H1 (cell line): Measurements from ENCODE around the gene NAP1L1. TPM values are rescaled to one million over a fixed set of nuclear protein-coding genes. Genes with fewer than 3 reads are reported as not detected.

Experiments
- CTCF ChIA-PET: fragments of 300-600 bp; sonication (Branson Sonifier 250); formaldehyde crosslinking; loops from one replicate; lab custom pipeline; 2021; ENCODE audit not compliant: partially characterized antibody; lab: Charles Lee
- POLR2A ChIA-PET: fragments of 300-600 bp; sonication (Branson Sonifier 250); formaldehyde crosslinking; loops from one replicate; lab custom pipeline; 2021; ENCODE audit warnings: inconsistent platforms; ENCODE audit not compliant: partially characterized antibody; lab: Charles Lee
- DNase-seq, 2 experiments: peaks; one replicate each; pipeline versions ENCODE4 v3.0.0 to v3.0.0-alpha.2; 2010 to 2022; ENCODE audit warnings: low spot score in 2 of 2, low read depth in 1 of 2, mixed read lengths in 1 of 2
- FAIRE-seq: peaks from 2 replicates; lab custom pipeline; 2011; peaks lifted over from hg19 to GRCh38; lab: Jason Lieb, UNC
- H2AFZ ChIP-seq: 2 replicates; pipeline ENCODE4 v1.8.1; 2012; ENCODE audit warnings: low read length, inconsistent platforms
- H2AK5ac ChIP-seq: 2 replicates; pipeline ENCODE4 v1.6.1; 2013; ENCODE audit warnings: low read depth, low read length
- H2BK120ac ChIP-seq: replicated peaks from 2 replicates; pipeline ENCODE3; 2013; ENCODE audit warnings: low read depth, low read length, inconsistent platforms
- H2BK12ac ChIP-seq: 2 replicates; pipeline ENCODE4 v1.6.1; 2013; ENCODE audit warnings: low read depth, low read length
- H2BK15ac ChIP-seq: 2 replicates; pipeline ENCODE4 v1.6.1; 2013; ENCODE audit warnings: low read length
- H2BK20ac ChIP-seq: 2 replicates; pipeline ENCODE4 v1.6.1; 2013; ENCODE audit warnings: low read length
- H2BK5ac ChIP-seq: 2 replicates; pipeline ENCODE4 v1.6.1; 2013; ENCODE audit warnings: low read depth, low read length
- H3K14ac ChIP-seq: 2 replicates; pipeline ENCODE4 v1.6.1; 2013; ENCODE audit warnings: inconsistent platforms; ENCODE audit not compliant: insufficient read length
- H3K18ac ChIP-seq: 2 replicates; pipeline ENCODE4 v1.6.1; 2013; ENCODE audit warnings: low read length; ENCODE audit errors: extremely low read depth
- H3K23ac ChIP-seq: 2 replicates; pipeline ENCODE4 v1.6.1; 2013; ENCODE audit warnings: inconsistent platforms; ENCODE audit not compliant: insufficient read length
- H3K23me2 ChIP-seq: 2 replicates; pipeline ENCODE4 v1.6.1; 2013; ENCODE audit warnings: low read depth, low read length
- H3K27ac ChIP-seq: 2 replicates; pipeline ENCODE4 v1.6.1; 2011; ENCODE audit warnings: low read depth, low read length, inconsistent platforms
- H3K27me3 ChIP-seq, 4 experiments: replicated peaks in 1 of 4; 1 replicate in 1 of 4; 2 replicates in 3 of 4; pipeline versions ENCODE4 v1.6.1 to v1.8.1; 2011 to 2013; ENCODE audit warnings: low read length in 3 of 4, mild to moderate bottlenecking in 3 of 4, inconsistent platforms in 2 of 4, mixed read lengths in 2 of 4, moderate library complexity in 1 of 4; ENCODE audit not compliant: control insufficient read depth in 3 of 4, insufficient read depth in 3 of 4; ENCODE audit errors: extremely low read depth in 1 of 4
- H3K36me3 ChIP-seq, 4 experiments: 2 replicates each; pipeline versions ENCODE4 v1.6.1 to v1.8.1; 2011 to 2013; ENCODE audit warnings: mild to moderate bottlenecking in 4 of 4, low read length in 3 of 4, moderate library complexity in 2 of 4, control low read depth in 1 of 4, inconsistent platforms in 1 of 4; ENCODE audit not compliant: insufficient read depth in 4 of 4, control insufficient read depth in 2 of 4
- H3K4ac ChIP-seq: replicated peaks from 2 replicates; pipeline ENCODE3; 2013; ENCODE audit warnings: low read length, low read depth, mixed read lengths, inconsistent platforms; ENCODE audit not compliant: insufficient read length
- H3K4me1 ChIP-seq, 4 experiments: replicated peaks in 1 of 4; 1 replicate in 1 of 4; 2 replicates in 3 of 4; pipeline versions ENCODE4 v1.6.1 to v1.8.1; 2011 to 2013; ENCODE audit warnings: low read length in 3 of 4, inconsistent platforms in 2 of 4, mixed read lengths in 1 of 4; ENCODE audit not compliant: insufficient read depth in 4 of 4, control insufficient read depth in 3 of 4
- H3K4me2 ChIP-seq, 2 experiments: 2 replicates each; pipeline versions ENCODE4 v1.6.1 to v1.8.1; 2011 to 2013; ENCODE audit warnings: low read depth in 2 of 2, low read length in 2 of 2, control low read depth in 1 of 2, inconsistent platforms in 1 of 2, mild to moderate bottlenecking in 1 of 2; ENCODE audit not compliant: insufficient read depth in 1 of 2
- H3K4me3 ChIP-seq, 4 experiments: fragments of 200-600, 300-600 bp in 1 of 4; sonication (generic), shearing (Covaris generic), sonication (Bioruptor Twin) in 1 of 4; 2 replicates each; pipeline versions ENCODE4 v1.5.1 to v1.8.1; 2011 to 2016; ENCODE audit warnings: low read length in 4 of 4, low read depth in 3 of 4, control low read depth in 2 of 4, inconsistent platforms in 2 of 4, mild to moderate bottlenecking in 2 of 4, mixed read lengths in 1 of 4, moderate library complexity in 1 of 4; ENCODE audit not compliant: insufficient read depth in 2 of 4; ENCODE audit errors: extremely low read depth in 1 of 4
- H3K56ac ChIP-seq: replicated peaks from 2 replicates; pipeline ENCODE3; 2013; ENCODE audit warnings: low read depth, mild to moderate bottlenecking, mixed read lengths, low read length, inconsistent platforms; ENCODE audit not compliant: insufficient read length
- H3K79me1 ChIP-seq: 2 replicates; pipeline ENCODE4 v1.6.1; 2013; ENCODE audit warnings: low read depth, low read length, control low read depth
- H3K79me2 ChIP-seq, 2 experiments: 2 replicates each; pipeline versions ENCODE4 v1.6.1 to v1.8.1; 2012 to 2013; ENCODE audit warnings: low read length in 2 of 2, mild to moderate bottlenecking in 2 of 2, inconsistent platforms in 1 of 2; ENCODE audit not compliant: insufficient read depth in 2 of 2, control insufficient read depth in 1 of 2
- H3K9ac ChIP-seq, 4 experiments: replicated peaks in 1 of 4; 1 replicate in 1 of 4; 2 replicates in 3 of 4; pipeline versions ENCODE4 v1.6.1 to v1.8.1; 2011 to 2013; ENCODE audit warnings: low read depth in 3 of 4, low read length in 3 of 4, control low read depth in 2 of 4, mild to moderate bottlenecking in 2 of 4, moderate library complexity in 2 of 4, inconsistent platforms in 1 of 4; ENCODE audit errors: extremely low read depth in 1 of 4
- H3K9me3 ChIP-seq, 2 experiments: 2 replicates each; pipeline versions ENCODE4 v1.6.1 to v1.8.1; 2012 to 2013; ENCODE audit warnings: mild to moderate bottlenecking in 2 of 2, moderate library complexity in 2 of 2, control low read depth in 1 of 2, inconsistent platforms in 1 of 2, low read depth in 1 of 2, low read length in 1 of 2, mixed read lengths in 1 of 2; ENCODE audit not compliant: insufficient read depth in 2 of 2
- H4K20me1 ChIP-seq, 2 experiments: replicated peaks in 1 of 2; 2 replicates each; pipeline versions ENCODE3 to v1.8.1; 2011 to 2013; ENCODE audit warnings: inconsistent platforms in 2 of 2, low read length in 2 of 2, mild to moderate bottlenecking in 1 of 2; ENCODE audit not compliant: insufficient read depth in 2 of 2, control insufficient read depth in 1 of 2
- H4K5ac ChIP-seq: 2 replicates; pipeline ENCODE4 v1.6.1; 2013; ENCODE audit warnings: low read length, low read depth, mixed read lengths, inconsistent platforms; ENCODE audit not compliant: insufficient read length
- H4K8ac ChIP-seq: 2 replicates; pipeline ENCODE4 v1.8.0; 2013; ENCODE audit warnings: mild to moderate bottlenecking, moderate library complexity, low read length, inconsistent platforms; ENCODE audit not compliant: insufficient read depth; ENCODE audit errors: extremely low read depth
- H4K91ac ChIP-seq: replicated peaks from 2 replicates; pipeline ENCODE3; 2013; ENCODE audit warnings: low read length, mixed read lengths, inconsistent platforms; ENCODE audit not compliant: insufficient read length
- CREB1 ChIP-seq: IDR thresholded peaks from 2 replicates; pipeline ENCODE4 v1.6.1; 2012; ENCODE audit warnings: inconsistent platforms
- EZH2 ChIP-seq: fragments of 200-600 bp; sonication (generic); IDR thresholded peaks from 2 replicates; pipeline ENCODE4 v1.7.1; 2012; ENCODE audit warnings: low read depth, mild to moderate bottlenecking, moderate library complexity, low read length, inconsistent platforms; ENCODE audit not compliant: severe bottlenecking
- GTF2F1 ChIP-seq: IDR thresholded peaks from 2 replicates; pipeline ENCODE4 v1.6.1; 2012; ENCODE audit warnings: low read depth, low read length, improper control_type of control experiment, borderline replicate concordance
- POLR2A ChIP-seq, 2 experiments: IDR thresholded peaks; 1 replicate in 1 of 2; 2 replicates in 1 of 2; pipeline ENCODE4 v1.6.1; 2011; ENCODE audit warnings: low read depth in 2 of 2, low read length in 2 of 2, mild to moderate bottlenecking in 2 of 2; ENCODE audit errors: control extremely low read depth in 1 of 2
- RAD21 ChIP-seq, 2 experiments: IDR thresholded peaks in 1 of 2; conservative IDR thresholded peaks in 1 of 2; 2 replicates each; pipeline ENCODE4 v1.6.1; 2011; ENCODE audit warnings: low read depth in 2 of 2, low read length in 2 of 2, improper control_type of control experiment in 1 of 2, inconsistent platforms in 1 of 2, mild to moderate bottlenecking in 1 of 2, moderate library complexity in 1 of 2
- SAP30 ChIP-seq: fragments of 300-600 bp; sonication (generic); IDR thresholded peaks from 2 replicates; pipeline ENCODE4 v1.7.1; 2012; ENCODE audit warnings: low read length, moderate library complexity, mild to moderate bottlenecking, inconsistent platforms; ENCODE audit not compliant: insufficient read depth, insufficient replicate concordance
- SP2 ChIP-seq: IDR thresholded peaks from 2 replicates; pipeline ENCODE4 v1.6.1; 2012; ENCODE audit warnings: mild to moderate bottlenecking, low read length, inconsistent platforms
- WGBS, 2 experiments: shearing (Covaris generic) in 1 of 2; methylation state at CpG; one replicate each; pipeline versions ENCODE4 v1.1.6 to v1.1.7; 2013 to 2015; ENCODE audit warnings: low lambda C conversion rate in 2 of 2, mixed read lengths in 2 of 2, inconsistent platforms in 1 of 2, low coverage in 1 of 2, missing lambda C conversion rate in 1 of 2; ENCODE audit not compliant: insufficient replicate concordance in 2 of 2, insufficient coverage in 1 of 2, insufficient read length in 1 of 2; ENCODE audit errors: extremely low coverage in 1 of 2, missing lambda C conversion rate in 1 of 2; 5-methylcytosine and 5-hydroxymethylcytosine counted together
- polyA plus RNA-seq, 7 experiments: library from polyadenylated mRNA; depleted of rRNA in 3 of 7; stranded (reverse) in 5 of 7; unstranded in 2 of 7; fragments of >200 nt in 5 of 7; fragments of 200-250 nt in 2 of 7; gene quantifications; 1 replicate in 5 of 7; 2 replicates in 1 of 7; 4 replicates in 1 of 7; pipeline versions ENCODE4 v1.2.1 to v1.2.3, GENCODE V29; 2011 to 2013; ENCODE audit warnings: missing spikeins in 2 of 7, mixed read lengths in 2 of 7
- total RNA-seq: library from RNA; stranded (reverse); fragmentation: NEBNext Ultra II Directional; extraction: Animal tissue kit (Norgen Biotek cat#: 25700); gene quantifications from 2 replicates; pipeline ENCODE4 v1.2.1, GENCODE V29; 2021
- TF ChIP-seq, protein P1 (sequence below): IDR thresholded peaks from 2 replicates; pipeline ENCODE4 v1.6.1; 2012; ENCODE audit warnings: inconsistent platforms
- TF ChIP-seq, protein P2 (sequence below): IDR thresholded peaks from 2 replicates; pipeline ENCODE4 v1.6.1; 2012; ENCODE audit warnings: low read length, inconsistent platforms

The NAP1L1 gene
- total and polyA plus RNA-seq, 2 of the 8 experiments (the other 6 are each of a cell fraction or from before 2014, with no cell fraction given) = 202 to 1,159 TPM

DNA sequence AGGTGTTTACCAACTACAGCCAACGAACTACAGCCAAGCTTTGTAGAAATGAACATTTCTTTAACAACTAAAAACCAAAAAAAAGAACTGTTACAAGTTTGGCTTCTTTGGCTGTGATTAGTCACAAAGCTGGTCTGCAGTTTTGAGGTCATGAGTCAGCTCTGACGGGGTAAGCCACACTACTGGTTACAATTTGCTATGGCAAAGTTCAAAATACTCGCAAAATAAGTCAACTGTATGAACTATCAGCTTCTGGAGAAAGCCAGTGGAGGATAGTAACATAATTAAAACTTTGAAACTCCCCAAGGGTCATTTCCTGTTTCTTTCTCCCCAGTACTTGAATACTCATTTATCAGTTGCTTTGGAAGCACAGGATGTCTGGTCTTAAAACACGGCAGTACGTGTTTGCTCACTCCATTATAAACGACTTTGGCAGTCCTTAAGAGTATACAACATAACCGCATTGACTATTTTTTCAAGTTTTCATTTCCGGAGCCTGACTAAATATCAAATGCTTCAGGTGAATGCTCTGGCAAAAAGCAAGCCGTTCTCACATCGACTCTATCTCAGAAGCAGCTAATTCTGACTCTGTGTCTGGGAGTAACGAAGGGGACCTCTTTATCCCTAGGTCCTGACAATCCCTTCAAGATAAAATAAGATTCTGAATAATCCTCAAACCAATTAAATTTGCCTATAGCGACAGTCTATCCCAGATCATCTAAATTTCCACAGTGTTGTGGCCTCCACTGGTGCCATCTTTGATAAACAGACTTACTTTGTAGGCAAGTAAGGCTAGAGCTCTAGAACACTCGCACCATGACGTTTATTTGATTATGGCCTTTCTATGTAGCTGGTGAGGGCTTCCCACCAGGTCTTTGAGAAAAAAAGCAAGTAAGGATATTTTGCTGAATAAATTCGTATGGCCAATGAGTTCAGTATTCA, 63.5 kb downstream of the NAP1L1 start:
- Histone ChIP-seq H3K4ac (no peak overlapping the region), H4K91ac (no peak overlapping the region), H2BK20ac (no peak overlapping the region), H3K4me3 (no peak overlapping the region), H2AFZ (no peak overlapping the region), H3K27ac (no peak overlapping the region), H2BK15ac (0 out of 2 replicates have a peak overlapping the region, but pooled peaks have one; percentile 2), H2BK12ac (0 out of 2 replicates have a peak overlapping the region, but pooled peaks have one; percentile 19), H4K5ac (no peak overlapping the region), H4K20me1 (no peaks in the 10 kb centered on the region), H3K27me3 (no peaks in the 10 kb centered on the region), H2BK120ac (no peak overlapping the region), H3K56ac (no peak overlapping the region), H2BK5ac (0 out of 2 replicates have a peak overlapping the region, but pooled peaks have one; percentile 61), H3K36me3 (no peaks in the 10 kb centered on the region), H3K23ac (no peak overlapping the region), H3K79me2 (no peaks in the 10 kb centered on the region), H3K18ac (no peak overlapping the region), H3K79me1 (no peaks in the 10 kb centered on the region), H3K23me2 (no peaks in the 10 kb centered on the region), H3K14ac (no peak overlapping the region), H3K4me1 (peaks cover 6 to 17% (median 11%) of the 10 kb centered on the region in 4 experiments; a peak in 5 of 7 replicates), H3K4me2 (no peak overlapping the region), H2AK5ac (no peak overlapping the region), H3K9me3 (no peaks in the 10 kb centered on the region), H4K8ac (no peak overlapping the region), H3K9ac (no peak overlapping the region)
- FAIRE-seq = no peak
- CTCF ChIA-PET = interaction anchor here (0.7 to 1.2 kb wide), 2 partner anchors 10 to 16 kb away, joined by 3 read pairs; no protein-coding TSS in a partner anchor
- WGBS, 2 experiments = 90% methylated on average over 15 of the region's 15 CpGs; no CpG with 5 or more reads in 1 of the 2 experiments
- DNase-seq = no peak
- POLR2A ChIA-PET = interaction anchor here (0.6 to 6.6 kb wide), 5 partner anchors 10 to 192 kb away, joined by 3 to 29 read pairs (median 3); partner anchors contain the start of gene PHLDA1
- TF ChIP-seq GTF2F1 (no peak), RAD21 (IDR thresholded peaks at IDR 0.05 in 1 of 2, conservative IDR thresholded peaks at IDR 0.05 in 1 of 2; ENCODE audit: low read depth in 2 of 2, low read length in 2 of 2) (no peak), SAP30 (no peak), POLR2A (IDR thresholded peaks at IDR 0.05; ENCODE audit: control extremely low read depth in 1 of 2, low read depth in 2 of 2, low read length in 2 of 2) (no peak), CREB1 (no peak), SP2 (no peak), EZH2 (no peak)
- TF ChIP-seq, protein P1, sequence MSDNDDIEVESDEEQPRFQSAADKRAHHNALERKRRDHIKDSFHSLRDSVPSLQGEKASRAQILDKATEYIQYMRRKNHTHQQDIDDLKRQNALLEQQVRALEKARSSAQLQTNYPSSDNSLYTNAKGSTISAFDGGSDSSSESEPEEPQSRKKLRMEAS = no peak
- TF ChIP-seq, protein P2, sequence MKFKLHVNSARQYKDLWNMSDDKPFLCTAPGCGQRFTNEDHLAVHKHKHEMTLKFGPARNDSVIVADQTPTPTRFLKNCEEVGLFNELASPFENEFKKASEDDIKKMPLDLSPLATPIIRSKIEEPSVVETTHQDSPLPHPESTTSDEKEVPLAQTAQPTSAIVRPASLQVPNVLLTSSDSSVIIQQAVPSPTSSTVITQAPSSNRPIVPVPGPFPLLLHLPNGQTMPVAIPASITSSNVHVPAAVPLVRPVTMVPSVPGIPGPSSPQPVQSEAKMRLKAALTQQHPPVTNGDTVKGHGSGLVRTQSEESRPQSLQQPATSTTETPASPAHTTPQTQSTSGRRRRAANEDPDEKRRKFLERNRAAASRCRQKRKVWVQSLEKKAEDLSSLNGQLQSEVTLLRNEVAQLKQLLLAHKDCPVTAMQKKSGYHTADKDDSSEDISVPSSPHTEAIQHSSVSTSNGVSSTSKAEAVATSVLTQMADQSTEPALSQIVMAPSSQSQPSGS = no peak
